GM18517 (cell line): ENCODE results near the gene CANT1.

Experiments
- ATAC-seq: cut with Tn5 transposase; IDR thresholded peaks from one replicate; pipeline ENCODE4 v1.9.1; 2021; ENCODE audit warnings: mild to moderate bottlenecking, moderate library complexity; ENCODE audit not compliant: unreplicated experiment

CANT1 gene

DNA sequence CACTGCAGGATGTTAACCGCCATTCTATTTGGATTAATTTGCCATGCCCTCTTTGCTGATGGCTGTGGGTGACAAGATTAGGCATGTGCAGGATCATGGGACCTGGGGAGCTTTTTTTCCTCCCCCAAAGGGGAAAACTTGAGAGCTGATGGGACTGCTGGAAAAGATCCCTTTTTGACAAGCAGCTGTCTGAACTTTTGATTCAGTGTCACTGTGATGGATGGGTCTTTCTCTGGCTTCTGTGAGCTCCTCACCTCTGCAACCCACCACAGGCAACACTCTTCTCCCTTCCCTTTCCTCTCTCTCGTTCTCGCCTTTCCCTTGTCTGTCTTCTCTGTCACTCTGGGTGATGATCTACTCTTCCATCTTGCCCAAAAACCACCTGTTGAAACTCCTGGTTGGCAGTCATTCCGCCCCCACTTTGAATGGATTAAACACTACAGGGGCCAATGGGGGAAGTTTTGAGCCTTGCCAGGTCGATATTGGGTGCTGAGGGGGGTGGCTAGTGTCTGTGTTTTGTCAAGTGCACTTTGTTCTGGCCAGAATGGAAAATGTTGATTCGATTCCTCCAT lies 3.1 kb upstream of the CANT1 start:
- ATAC-seq: no peak

DNA sequence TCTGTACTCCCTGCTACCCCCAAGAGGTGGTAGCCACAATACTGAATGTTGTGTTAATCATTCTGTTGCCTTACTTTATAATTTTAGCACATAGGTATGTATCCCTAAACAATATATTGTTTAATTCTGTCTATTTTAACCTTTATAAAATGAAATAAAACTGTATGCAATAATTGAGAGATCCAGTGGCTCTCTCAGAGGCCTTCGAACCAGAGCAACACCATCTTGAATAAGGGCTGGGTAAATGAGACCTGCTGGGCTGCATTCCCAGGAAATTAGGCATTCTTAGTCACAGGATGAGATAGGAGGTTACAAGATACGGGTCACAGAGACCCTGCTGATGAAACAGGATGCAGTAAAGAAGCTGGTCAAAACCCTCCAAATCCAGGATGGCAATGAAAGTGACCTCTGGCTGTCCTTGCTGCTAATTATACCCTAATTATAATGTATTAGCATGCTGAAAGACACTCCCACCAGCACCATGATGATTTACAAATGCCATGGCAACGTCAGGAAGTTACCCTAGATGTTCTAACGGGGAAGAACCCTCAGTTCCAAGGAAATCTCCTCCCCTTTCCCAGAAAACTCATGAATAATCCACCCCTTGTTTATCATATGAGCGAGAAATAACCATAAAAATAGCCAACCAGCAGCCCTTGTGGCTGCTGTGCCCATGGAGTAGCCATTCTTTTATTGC lies 2.0 kb upstream of the CANT1 start:
- ATAC-seq: no peak

DNA sequence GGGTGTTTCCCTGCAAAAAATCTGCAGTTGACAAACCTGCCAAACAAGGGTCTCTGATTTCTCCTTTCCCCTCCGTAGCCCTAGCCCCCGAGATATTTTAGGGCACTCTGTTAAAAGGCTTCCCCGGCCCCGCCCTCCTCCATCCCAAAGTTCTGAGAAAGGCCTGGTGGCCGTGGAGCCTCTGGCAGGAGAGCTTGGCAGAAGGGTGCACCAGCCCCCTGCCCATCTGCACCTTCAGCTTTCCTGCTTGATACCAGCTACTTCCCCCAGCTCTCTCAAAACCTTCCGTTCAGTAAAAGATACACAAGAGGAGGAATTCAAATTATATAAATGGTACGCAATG lies 711 bp upstream of the CANT1 start:
- no peak for ATAC-seq

DNA sequence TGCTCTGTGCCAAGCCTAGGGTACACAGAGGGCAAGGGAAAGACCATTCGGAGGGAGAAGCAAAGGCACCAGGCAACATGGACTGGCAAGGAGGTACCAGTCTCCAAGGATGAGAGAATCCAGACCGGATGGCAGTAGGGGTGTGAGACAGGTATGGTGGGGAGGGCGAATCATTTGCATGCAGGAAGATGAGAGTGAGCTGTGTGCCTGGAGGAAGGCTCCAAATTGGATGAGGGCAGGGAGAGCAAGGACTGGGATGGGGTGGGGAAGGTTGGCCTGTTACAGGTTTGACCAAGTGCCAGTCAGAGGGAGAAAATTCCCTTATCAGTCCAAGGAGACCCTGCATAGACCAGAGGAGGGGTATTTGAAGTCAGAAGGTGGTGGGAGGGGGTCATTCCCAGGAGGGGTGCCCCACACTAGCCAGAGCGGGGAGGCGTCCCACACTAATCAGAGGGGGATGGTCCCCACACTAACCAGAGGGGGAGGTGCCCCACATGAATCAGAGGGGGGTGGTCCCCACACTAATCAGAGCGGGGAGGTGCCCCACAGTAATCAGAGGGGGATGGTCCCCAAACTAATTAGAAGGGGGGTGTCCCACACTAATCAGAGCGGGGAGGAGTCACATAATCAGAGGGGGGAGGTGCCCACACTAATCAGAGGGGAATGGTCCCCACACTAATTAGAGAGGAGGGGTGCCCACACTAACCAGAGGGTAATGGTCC lies 737 bp downstream of the CANT1 start:
- no peak for ATAC-seq

DNA sequence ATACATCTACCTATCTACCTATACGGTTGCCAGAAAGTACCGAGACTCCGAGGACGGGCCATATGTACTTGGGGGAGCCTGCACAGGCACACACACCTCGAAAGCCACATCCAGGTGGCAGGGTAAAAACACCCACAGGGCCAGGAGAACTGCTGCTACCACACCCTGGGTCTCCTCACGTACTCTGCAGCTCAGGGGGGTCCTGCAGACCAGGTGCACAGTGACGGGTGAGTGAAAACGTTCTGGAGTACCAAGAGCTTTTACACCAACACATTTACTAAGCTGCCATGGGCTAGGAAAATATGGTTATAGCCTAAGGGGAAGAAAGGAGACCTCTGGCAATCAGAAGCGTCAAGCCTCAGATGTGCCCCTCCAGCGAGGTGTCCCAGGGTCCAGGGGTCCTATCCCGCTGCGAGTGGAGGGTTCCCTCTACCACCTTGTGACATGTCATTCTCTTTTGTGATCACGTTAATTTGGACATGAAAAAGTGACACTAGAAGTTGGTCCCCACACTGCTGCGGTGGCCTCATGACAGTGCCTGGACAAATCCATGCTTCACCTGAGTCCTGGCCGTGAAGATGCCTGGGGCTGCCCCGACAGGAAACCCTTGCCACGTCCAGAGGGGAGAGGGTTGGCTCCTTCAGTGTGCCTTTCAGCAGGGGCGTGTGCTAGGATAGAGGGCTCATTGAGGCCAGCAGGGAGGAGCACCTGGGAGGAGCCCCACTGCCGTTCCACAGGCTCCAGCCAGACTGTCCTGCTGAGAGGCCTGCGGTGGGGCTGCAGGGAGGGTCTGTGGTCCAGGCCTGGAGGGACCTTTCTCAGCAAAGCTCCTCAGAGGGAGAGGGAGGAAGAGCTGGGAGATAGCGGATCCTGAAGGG lies 1.8 kb downstream of the CANT1 start:
- no peak for ATAC-seq

DNA sequence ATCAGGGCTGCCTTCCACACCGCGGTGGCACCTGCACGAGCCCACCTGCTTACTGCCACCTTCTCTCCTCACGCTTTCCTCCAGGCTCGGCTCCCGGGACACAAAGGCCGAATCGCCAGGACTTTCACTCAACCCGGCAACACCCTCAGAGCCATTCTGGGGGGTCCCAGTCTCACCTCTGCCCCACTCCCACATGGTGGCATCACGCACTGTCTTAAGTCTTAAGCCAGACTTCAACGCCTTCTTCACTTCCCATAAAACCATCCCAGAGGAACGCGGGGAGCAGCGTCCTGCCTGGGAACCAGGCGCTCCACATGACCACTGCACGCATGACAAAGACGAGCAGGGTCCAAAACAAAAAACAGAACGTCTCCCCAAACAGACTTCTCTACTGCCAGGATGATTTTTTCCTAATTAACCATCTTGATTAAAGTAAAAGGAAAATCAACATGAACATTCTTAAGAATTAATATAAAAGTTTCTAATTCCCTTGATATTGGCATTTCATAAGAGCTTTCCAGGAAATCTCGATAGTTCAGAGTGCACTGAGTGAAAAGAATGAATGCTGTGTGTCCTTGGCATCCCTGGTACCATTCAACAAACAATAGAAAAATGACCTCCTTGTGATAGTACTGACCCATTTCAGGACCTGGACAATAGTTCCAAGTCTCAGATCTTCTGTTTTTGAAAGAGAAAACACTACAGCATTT lies 2.6 kb downstream of the CANT1 start:
- ATAC-seq: no peak

DNA sequence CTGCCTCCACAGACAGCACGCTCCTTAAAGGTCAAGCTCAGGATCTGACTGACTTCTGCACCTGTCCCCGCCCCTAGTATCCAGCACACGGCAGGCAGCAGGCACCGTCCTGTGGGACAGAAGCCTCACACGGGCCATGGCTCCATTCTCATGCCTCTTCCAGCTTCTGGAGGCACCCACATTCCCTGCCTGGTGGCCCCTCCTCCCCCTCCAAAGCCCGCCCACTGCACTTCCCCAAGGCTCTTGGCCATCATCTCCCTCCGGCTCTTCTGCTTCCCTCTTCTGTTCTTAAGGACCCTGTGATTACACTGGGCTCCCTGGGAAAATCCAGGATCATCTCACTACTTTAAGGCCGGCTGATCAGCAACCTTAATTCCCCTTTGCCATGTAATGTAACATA lies 3.5 kb downstream of the CANT1 start:
- no peak for ATAC-seq

DNA sequence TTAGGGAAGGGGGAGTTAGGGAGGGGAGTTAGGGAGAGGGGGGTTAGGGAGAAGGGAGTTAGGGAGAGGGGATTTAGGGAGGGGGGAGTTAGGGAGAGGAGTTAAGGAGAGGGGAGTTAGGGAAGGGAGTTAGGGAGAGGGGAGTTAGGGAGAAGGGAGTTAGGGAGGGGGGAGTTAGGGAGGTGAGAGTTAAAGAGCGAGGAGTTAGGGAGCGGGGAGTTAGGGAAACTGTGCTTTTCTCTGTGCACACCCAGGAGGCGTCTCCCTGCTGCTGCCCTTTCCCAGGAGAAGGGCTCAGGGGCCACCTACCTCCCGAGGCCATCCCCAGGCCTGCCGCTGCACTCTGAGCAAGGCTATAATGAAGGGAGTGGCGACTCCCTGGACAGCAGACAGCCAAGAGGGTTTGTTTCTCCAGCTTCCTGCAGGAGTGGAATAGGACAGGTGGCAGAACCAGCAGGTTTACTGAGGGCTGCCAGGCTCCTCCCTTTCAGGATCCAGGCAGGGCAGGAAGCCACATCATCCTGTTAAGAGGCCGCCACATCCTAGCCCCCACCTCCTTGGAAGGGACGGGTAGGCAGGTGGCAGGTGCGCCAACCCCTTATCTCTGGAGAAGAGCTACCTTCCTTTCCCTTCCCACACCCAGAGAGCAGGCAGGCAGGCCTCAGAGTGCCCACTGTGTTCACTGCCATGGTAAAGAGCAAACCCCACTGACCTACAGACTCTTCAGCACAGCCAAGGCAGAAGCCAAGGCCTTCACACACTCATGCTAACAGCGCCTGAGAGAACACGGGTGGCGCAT lies 4.3 kb downstream of the CANT1 start:
- no peak for ATAC-seq

DNA sequence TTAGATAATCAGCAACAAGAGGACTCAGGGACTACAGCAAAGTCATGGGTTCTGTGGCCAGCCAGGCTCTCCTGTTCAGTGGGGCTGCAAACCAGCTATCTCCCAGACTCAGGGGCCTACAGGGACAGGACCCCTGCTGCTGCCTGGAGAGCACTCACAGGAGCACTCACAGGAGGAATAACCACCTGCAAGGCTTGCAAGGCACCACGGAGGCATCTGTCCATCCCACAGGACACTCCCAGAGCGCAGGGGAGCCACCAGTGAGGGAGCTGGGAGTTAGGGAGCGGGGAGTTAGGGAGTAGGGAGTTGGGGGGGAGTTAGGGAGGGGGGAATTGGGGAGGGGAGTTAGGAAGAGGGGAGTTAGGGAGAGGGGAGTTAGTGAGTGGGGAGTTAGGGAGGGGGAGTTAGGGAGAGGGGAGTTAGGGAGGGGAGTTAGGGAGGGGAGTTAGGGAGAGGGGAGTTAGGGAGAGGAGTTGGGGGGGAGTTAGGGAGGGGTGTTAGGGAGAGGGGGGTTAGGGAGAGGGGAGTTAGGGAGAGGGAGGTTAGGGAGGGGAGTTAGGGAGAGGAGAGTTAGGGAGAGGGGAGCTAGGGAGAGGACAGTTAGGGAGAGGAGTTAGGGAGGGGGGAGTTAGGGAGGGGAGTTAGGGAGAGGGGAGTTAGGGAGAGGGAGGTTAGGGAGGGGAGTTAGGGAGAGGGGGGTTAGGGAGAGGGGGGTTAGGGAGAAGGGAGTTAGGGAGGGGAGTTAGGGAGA lies 5.7 kb downstream of the CANT1 start:
- no peak for ATAC-seq

DNA sequence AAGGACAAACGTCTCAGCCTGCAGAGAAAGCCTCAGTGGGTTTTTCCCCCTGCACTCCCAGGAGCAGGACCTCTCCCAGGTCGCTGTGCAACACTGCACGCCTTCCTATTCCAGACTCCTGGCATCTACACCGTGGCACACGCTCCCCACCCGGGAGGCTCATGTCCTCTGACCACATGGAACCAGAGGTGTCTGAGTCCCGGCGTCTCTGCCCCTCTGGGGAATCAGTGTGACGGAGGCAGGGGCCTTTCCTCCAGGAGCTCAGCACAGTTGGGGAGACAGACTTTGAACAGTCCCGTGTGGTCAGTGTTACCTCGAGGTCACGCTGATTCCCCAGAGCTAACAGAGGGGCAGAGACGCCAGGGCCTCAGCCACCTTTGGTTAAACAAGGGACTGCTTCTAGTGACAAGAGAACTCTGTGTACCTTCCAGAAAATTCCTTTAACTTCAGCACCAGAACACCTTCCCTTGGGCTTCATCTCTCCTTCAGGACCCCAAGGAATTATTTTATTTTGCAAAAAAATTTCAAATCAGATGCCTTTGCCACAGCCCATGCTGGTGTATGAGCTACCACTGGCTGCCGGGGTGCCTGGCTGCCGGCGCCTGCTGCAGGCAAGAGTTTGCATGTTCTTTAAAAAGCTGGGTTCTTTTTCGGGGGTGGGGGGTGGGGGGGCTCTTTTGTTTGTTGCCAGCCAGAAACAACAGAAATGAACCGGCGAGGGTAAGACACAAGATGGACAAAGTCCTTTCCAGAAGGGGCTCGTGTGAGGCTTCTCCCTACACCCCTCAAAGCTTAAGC lies 6.6 kb downstream of the CANT1 start:
- no peak for ATAC-seq

DNA sequence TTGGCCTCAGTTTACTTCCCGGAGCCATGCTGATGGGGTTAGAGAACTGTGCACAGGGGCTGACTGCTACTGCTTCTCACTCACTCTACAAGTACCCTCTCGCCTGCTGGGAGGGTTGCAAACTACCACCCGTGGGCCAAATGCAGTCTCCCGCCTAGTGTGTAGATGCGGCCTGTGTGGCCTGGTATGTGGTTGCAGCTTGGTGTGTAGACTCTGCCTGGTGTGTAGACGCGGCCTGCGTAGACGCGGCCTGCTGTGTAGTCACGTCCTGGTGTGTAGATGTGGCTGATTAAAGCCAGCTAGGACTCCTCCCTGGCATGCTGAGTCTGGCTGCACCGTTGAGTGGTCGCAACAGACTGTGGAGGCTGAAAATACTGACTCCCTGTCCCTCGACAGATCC lies 7.3 kb downstream of the CANT1 start:
- ATAC-seq: no peak

DNA sequence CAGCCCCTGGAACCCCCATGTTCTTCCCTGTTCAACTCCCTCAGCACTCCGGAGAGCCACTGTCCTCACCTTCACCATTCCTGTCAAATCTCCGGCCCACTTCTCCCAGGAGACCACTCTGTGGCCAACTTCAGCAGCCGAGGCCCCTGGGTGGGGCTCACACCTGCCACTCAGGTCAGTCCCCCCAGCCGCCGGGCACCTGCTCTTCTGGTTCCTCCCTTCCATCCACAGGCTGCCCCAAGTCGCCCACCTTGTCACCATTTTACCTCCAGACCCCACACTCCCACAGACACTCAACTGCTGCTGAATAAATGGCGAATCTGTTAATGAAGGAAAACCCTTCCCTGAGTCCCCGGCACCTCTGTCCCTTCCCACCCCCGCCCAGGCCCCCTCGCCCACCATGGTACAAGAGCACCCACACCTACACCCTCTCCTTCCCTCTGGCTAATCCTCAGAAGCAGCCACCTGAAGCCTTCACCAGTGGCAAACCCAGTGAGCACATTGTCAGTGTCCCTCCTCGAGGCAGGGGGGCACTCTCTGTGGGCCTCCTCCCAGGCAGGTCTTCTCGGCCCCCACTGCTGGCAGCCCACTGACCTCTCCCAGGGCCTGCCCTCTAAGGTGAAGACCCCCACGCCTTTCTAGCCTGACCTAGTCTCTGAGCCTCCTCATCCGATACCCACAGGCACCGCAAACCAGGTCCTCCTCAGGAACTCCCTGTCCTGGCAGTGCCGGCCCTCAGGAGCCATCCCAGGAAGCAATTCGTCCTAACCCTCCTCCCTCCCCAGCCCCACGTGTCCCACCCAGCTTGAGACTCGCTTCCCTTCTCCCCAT lies 8.2 kb downstream of the CANT1 start:
- no peak for ATAC-seq

DNA sequence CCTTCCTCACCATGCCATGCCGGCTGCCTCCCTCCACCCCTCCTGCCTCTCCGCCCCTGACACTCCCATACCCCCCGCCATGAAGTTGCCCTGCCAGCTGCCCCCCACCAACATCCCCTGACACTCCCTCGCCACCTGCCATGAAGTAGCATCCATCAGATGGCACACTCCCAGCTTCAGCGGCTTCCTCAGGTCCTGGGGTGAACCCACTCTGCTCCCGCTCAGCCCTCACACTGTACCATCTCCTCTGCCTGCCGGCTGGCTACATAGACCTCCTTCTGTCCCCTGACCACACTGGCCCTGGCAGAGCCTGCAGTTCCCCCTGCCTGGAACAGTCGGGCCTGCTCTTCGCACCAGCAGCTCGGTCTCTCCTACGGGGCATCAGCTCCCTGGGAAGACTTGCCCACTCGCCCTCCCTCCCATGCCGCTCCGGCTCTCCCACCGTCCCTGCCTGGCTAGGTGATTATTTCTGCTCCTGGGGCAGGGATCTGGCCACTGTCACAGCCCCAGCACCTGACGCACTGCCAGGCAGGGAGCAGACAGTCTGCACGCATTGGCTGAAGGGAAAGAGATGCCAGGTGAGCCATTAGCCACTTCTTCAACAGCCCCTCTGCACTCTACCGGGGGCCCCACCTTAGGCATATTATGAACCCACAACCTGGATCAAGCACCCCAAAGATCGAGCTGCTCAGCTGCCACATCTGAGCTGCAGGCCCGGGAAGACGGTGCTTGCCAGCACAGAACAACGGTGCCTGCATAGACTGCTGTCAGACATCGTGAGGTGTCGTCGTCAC lies 9.0 kb downstream of the CANT1 start:
- ATAC-seq: no peak

DNA sequence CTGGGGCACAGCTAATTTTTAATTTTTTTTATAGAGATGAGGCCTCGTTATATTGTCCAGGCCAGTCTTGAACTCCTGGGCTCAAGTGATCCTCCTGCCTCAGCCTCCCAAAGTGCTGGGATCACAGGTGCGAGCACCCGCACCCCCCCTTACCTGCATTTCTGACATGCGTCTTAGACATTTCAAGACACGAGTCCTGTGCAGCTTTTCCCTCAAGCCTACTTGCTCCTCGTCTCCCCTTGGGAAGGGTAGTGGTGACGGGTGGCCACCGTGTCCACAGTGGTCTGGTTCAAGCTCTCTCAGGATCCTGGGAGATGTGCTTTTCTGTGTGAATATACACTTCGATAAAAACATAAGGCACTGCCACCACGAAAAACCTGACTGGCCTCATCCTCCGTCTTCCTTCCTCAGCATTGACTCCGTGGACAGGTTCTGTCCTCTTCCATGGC lies 9.6 kb downstream of the CANT1 start:
- ATAC-seq: no peak

DNA sequence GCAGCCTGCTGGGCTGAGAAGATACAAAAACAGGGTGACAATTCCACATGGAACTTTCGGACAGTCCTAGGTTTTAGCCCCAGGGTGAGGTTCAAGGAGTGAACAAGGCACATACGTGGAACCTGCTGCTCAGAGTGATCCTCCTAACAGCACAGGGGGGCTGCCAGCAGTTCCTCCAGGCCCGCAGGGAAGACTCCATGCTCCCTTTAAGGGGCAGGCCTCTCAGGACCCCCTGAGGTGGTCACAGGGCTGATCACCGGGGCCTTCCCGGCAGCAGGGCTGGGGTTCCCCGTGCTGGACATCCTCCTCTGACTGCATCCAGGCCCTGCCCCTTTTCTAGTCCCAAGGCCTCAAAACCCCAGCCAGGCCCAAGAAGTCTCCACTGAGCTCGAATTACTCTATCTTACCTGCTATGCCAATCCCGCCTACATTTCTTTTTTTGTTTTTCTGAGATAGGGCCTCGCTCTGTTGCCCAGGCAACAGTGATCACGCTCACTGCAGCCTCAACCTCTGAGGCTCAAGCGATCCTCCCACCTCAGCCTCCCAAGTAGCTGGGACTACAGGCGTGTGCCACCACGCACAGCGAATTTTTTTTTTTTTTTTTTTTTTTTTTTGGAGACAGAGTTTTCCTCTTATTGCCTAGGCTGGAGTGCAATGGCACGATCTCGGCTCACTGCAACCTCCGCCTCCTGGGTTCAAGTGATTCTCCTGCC lies 10.4 kb downstream of the CANT1 start:
- no peak for ATAC-seq
